B cell (primary cell): ENCODE results near the gene CIP2A.

Experiments
- EZH2 ChIP-seq: IDR thresholded peaks from 2 replicates; pipeline ENCODE4 v1.6.1; 2012; ENCODE audit warnings: borderline replicate concordance, low read depth, mild to moderate bottlenecking, moderate library complexity, low read length; ENCODE audit not compliant: insufficient read depth, poor library complexity, severe bottlenecking
- TF ChIP-seq, protein P1 (sequence below): fragments of 200-600 bp; IDR thresholded peaks from one replicate; pipeline ENCODE4 v1.8.0; 2022; ENCODE audit warnings: antibody characterized with exemption, mild to moderate bottlenecking

DNA sequence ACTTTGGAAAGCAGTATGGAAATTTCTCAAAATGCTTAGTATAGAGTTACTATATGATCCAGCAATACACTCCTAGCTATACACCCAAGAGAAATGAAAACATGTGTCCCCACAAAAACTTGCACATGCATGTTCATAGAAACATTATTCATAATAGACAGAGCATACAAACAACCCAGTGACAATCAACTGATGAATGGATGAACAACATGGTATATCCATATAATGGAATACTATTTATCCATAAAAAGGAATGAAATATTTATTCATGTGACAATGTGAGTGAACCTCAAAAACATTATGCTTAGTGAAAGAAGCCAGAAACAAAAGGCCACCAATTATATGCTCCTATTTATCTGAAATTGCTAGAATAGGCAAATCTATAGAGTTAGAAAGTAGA is 85.5 kb downstream of the CIP2A start:
- TF ChIP-seq, protein P1, sequence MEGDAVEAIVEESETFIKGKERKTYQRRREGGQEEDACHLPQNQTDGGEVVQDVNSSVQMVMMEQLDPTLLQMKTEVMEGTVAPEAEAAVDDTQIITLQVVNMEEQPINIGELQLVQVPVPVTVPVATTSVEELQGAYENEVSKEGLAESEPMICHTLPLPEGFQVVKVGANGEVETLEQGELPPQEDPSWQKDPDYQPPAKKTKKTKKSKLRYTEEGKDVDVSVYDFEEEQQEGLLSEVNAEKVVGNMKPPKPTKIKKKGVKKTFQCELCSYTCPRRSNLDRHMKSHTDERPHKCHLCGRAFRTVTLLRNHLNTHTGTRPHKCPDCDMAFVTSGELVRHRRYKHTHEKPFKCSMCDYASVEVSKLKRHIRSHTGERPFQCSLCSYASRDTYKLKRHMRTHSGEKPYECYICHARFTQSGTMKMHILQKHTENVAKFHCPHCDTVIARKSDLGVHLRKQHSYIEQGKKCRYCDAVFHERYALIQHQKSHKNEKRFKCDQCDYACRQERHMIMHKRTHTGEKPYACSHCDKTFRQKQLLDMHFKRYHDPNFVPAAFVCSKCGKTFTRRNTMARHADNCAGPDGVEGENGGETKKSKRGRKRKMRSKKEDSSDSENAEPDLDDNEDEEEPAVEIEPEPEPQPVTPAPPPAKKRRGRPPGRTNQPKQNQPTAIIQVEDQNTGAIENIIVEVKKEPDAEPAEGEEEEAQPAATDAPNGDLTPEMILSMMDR: no peak
- TF ChIP-seq EZH2: no peak
